HAP-1 (cell line): ENCODE data around the gene ENPP1.

Experiments used
- DNase-seq, 2 experiments: peaks; one replicate each; pipeline ENCODE4 v3.0.0-alpha.2; 2016 to 2020; ENCODE audit warnings: low spot score in 2 of 2
- H3K27me3 ChIP-seq: fragments of 250-450 bp; sonication (Bioruptor Pico); 2 replicates; pipeline ENCODE4 v1.5.1; 2020; ENCODE audit warnings: low read depth, mild to moderate bottlenecking, moderate library complexity
- H3K36me3 ChIP-seq: fragments of 250-450 bp; sonication (Bioruptor Pico); replicated peaks from 2 replicates; pipeline ENCODE4 v1.5.1; 2020; ENCODE audit warnings: mild to moderate bottlenecking
- H3K4me1 ChIP-seq: fragments of 250-450 bp; sonication (Bioruptor Pico); 2 replicates; pipeline ENCODE4 v1.5.1; 2020; ENCODE audit warnings: mild to moderate bottlenecking
- H3K4me3 ChIP-seq: fragments of 250-450 bp; sonication (Bioruptor Pico); 2 replicates; pipeline ENCODE4 v1.5.1; 2020; ENCODE audit warnings: mild to moderate bottlenecking, moderate library complexity
- H3K9me3 ChIP-seq: fragments of 250-450 bp; sonication (Bioruptor Pico); 2 replicates; pipeline ENCODE4 v1.5.1; 2020; ENCODE audit warnings: mild to moderate bottlenecking, moderate library complexity
- in situ Hi-C: fragments of 300-500 bp; cut with MboI; formaldehyde crosslinking; loops from 3 replicates; pipeline ENCODE4 v1.14.3; 2020; ENCODE audit warnings: low sequenced_read_pairs, inconsistent platforms, mixed read lengths

The ENPP1 gene

DNA sequence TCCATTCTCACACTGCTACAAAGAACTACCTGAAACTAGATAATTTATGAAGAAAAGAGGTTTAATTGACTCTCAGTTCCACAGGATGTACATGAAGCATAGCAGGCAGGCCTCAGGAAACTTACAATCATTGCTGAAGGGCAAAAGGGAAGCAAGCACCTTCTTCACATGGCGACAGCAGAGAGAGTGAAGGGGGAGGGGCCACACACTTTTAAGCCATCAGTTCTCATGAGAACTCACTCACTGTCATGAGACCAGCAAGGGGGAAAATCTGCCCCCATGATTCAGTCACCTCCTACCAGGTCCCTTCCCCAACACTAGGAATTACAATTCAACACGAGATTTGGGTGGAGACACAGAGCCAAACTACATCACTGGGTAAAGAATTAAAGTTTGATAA is 12.5 kb upstream of the ENPP1 start:
- H3K4me1 ChIP-seq = peaks cover 4% of the 10 kb centered on the region
- no peak overlapping the region for H3K4me3 ChIP-seq
- H3K36me3 ChIP-seq = no peaks in the 10 kb centered on the region
- in situ Hi-C loops = no loop called here
- H3K9me3 ChIP-seq = no peaks in the 10 kb centered on the region
- H3K27me3 ChIP-seq = no peaks in the 10 kb centered on the region
- no peak for DNase-seq

- in situ Hi-C loops = no loop called here
- H3K36me3 ChIP-seq = no peaks in the 10 kb centered on the region
- DNase-seq = no peak
- H3K4me1 ChIP-seq = peaks cover 9% of the 10 kb centered on the region
- H3K9me3 ChIP-seq = no peaks in the 10 kb centered on the region
- H3K4me3 ChIP-seq = no peak overlapping the region
- no peaks in the 10 kb centered on the region for H3K27me3 ChIP-seq
These were observed 5.5 kb upstream of the ENPP1 start for GRCh38 chr6:131802347-131802746.

DNA sequence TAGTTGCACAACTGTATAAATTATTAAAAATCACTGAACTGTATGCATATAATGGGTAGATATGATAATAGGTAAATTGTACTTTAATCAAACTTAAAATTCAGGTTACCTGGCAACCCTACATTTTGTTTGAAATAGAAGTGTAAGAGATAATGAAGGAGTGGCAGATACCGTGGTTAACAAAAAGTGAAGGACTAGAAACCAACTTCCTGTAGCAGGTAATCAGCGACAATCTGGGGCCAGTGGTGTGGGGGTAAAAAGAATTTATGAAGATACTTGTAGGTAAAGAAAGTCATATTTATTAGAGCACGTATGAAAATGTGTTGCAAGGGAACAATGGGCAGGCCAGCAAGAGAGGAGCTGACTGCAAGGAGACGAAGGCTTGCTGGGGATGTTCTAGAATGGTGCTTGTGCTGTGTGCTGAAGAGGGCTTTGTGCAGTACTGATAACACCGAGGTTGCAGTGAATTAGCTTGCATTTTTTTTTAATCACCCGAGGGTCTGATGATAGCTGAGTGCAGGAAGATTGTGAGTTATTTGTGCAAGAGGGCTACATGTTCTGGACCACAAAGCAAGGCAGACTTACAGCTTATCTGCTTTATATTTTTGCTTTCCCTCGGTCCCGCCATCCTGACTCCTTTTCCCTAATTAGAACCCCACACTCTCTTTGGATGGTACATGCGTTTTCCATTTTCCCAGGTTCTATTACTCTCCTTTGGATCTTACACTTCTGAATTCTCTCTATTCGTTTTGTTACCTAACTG is 4.6 kb upstream of the ENPP1 start:
- H3K4me1 ChIP-seq = peaks cover 10% of the 10 kb centered on the region
- in situ Hi-C loops = no loop called here

GRCh38 chr6:131804131-131804530 is 3.7 kb upstream of the ENPP1 start:
- in situ Hi-C loops = no loop called here
- H3K36me3 ChIP-seq = no peaks in the 10 kb centered on the region
- H3K27me3 ChIP-seq = no peaks in the 10 kb centered on the region
- H3K4me3 ChIP-seq = no peak overlapping the region
- no peak for DNase-seq
- peaks cover 14% of the 10 kb centered on the region for H3K4me1 ChIP-seq
- no peaks in the 10 kb centered on the region for H3K9me3 ChIP-seq

More for the DNA sequence above, 4.6 kb upstream of the ENPP1 start:
- DNase-seq = no peak
- no peaks in the 10 kb centered on the region for H3K36me3 ChIP-seq
- H3K9me3 ChIP-seq = no peaks in the 10 kb centered on the region
- no peak overlapping the region for H3K4me3 ChIP-seq
- no peaks in the 10 kb centered on the region for H3K27me3 ChIP-seq

GRCh38 chr6:131807321-131807643 is 538 bp upstream of the ENPP1 start:
- H3K4me3 ChIP-seq = peak overlapping the region; percentile 48

GRCh38 chr6:131808460-131809269 is 845 bp downstream of the ENPP1 start:
- Histone ChIP-seq H3K36me3 (no peaks in the 10 kb centered on the region), H3K4me1 (peaks cover 13% of the 10 kb centered on the region), H3K27me3 (no peaks in the 10 kb centered on the region), H3K4me3 (peak overlapping the region; percentile 62), H3K9me3 (no peaks in the 10 kb centered on the region)
- DNase-seq = no peak
- in situ Hi-C loops = no loop called here

More at GRCh38 chr6:131807321-131807643, 538 bp upstream of the ENPP1 start:
- in situ Hi-C loops = no loop called here
- Histone ChIP-seq H3K36me3 (no peaks in the 10 kb centered on the region), H3K9me3 (no peaks in the 10 kb centered on the region), H3K27me3 (no peaks in the 10 kb centered on the region), H3K4me1 (peaks cover 13% of the 10 kb centered on the region)
- no peak for DNase-seq

- no peaks in the 10 kb centered on the region for H3K36me3 ChIP-seq
- no peak overlapping the region for H3K4me3 ChIP-seq
- H3K27me3 ChIP-seq = no peaks in the 10 kb centered on the region
- in situ Hi-C loops = no loop called here
- peaks cover 13% of the 10 kb centered on the region for H3K4me1 ChIP-seq
- DNase-seq = no peak
- H3K9me3 ChIP-seq = no peaks in the 10 kb centered on the region
These were observed 3.7 kb downstream of the ENPP1 start for GRCh38 chr6:131811500-131811899.

DNA sequence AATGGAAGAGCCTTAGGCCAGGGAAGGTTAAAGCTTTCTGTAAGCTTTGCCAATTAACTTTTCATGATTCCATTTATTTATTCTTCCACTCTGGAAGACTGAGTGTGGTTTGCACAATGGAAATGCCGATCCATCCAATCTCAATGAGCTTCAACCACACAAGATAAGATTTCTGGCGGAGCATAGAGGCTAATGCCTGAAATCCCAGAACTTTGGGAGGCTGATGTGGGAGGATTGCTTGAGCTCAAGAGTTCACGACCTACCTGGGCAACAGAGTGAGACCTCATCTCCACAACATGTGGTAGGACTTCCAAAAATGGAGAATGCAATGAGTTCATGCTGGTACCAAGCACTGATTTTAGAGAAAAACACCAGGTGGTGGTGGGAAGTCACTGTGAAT is 6.2 kb downstream of the ENPP1 start:
- Histone ChIP-seq H3K36me3 (no peaks in the 10 kb centered on the region), H3K9me3 (no peaks in the 10 kb centered on the region), H3K4me1 (peaks cover 9% of the 10 kb centered on the region), H3K27me3 (no peaks in the 10 kb centered on the region), H3K4me3 (no peak overlapping the region)
- in situ Hi-C loops = no loop called here
- DNase-seq = no peak

DNA sequence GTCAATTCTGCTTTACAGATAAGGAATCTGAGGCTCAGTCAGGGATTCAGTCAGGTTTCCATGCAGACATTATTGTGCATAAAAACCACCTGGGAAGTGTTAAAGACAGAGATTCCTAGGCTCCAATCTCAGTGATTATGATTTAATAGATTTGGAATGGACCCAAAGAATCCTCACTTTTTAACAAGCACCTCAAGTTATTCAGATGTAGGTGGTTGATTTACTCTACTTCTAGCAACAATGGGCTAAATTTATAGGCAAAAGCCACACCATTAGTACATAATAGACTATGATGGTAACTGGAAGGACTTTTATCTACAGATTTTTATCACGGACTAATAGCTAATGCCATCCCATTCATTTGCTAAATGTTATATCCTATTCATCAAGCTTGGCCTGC is 9.0 kb downstream of the ENPP1 start:
- no peaks in the 10 kb centered on the region for H3K36me3 ChIP-seq
- DNase-seq = peak in 1 of 2 experiments; percentile 21
- H3K4me1 ChIP-seq = peaks cover 6% of the 10 kb centered on the region
- H3K9me3 ChIP-seq = no peaks in the 10 kb centered on the region
- H3K4me3 ChIP-seq = no peak overlapping the region
- no peaks in the 10 kb centered on the region for H3K27me3 ChIP-seq
- in situ Hi-C loops = no loop called here

DNA sequence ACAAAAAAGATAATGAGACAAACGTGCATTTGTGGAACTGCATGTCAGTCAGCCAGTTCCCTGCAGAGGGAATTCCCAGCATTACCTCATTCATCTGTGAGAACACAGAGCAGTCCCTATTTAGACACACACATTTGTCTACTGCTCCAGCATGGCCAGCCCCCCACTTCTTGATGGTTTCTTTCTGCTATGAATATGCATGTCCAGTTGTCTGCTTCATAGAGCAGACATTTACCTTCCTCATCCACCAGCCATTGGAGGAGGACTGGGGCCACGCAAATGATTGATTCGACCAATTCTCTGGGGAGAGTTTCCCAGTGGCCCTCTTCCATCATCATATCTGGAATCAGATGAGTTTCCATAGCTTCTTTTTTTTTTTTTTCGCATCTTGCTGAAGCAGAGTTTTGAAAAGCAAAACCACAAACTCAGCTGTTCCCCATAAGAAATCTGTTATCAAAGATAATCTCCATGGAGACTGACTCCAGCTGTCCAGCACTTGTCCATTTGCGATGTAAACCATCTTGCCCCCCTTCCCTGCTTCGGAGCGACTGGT is 11.8 kb downstream of the ENPP1 start:
- H3K36me3 ChIP-seq = no peaks in the 10 kb centered on the region
- no peaks in the 10 kb centered on the region for H3K9me3 ChIP-seq
- no peak for DNase-seq
- H3K27me3 ChIP-seq = no peaks in the 10 kb centered on the region
- no peak overlapping the region for H3K4me3 ChIP-seq
- in situ Hi-C loops = no loop called here
- peaks cover 6% of the 10 kb centered on the region for H3K4me1 ChIP-seq

GRCh38 chr6:131821010-131821807 is 13.4 kb downstream of the ENPP1 start:
- Histone ChIP-seq H3K9me3 (no peaks in the 10 kb centered on the region), H3K36me3 (no peaks in the 10 kb centered on the region), H3K27me3 (no peaks in the 10 kb centered on the region), H3K4me1 (peaks cover 6% of the 10 kb centered on the region), H3K4me3 (no peak overlapping the region)
- in situ Hi-C loops = no loop called here
- DNase-seq = no peak

DNA sequence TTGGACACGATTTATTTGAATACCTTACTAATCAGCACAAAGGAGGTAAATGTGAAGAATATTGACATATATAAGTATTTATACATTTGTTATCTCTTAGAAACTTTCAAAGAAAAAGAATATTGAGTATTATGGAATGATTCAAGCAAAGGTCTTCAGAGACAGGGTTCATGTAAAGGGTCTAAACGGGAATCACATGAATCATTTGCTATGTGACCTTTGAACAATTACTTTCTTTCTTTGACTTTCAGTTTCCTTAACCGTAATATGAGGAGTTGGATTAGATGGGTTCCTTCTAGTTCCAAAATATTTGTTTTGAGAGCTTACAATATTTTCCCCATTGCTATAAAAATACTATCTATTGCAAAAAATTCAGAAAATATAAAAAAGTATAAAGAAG is 14.3 kb downstream of the ENPP1 start:
- Histone ChIP-seq H3K9me3 (no peaks in the 10 kb centered on the region), H3K36me3 (no peaks in the 10 kb centered on the region), H3K4me1 (peaks cover under 1% of the 10 kb centered on the region), H3K27me3 (no peaks in the 10 kb centered on the region), H3K4me3 (no peak overlapping the region)
- no peak for DNase-seq
- in situ Hi-C loops = no loop called here

GRCh38 chr6:131823276-131823902 is 15.6 kb downstream of the ENPP1 start:
- in situ Hi-C loops = no loop called here
- no peaks in the 10 kb centered on the region for H3K36me3 ChIP-seq
- H3K4me3 ChIP-seq = no peak overlapping the region
- DNase-seq = no peak
- no peaks in the 10 kb centered on the region for H3K4me1 ChIP-seq
- H3K9me3 ChIP-seq = no peaks in the 10 kb centered on the region
- no peaks in the 10 kb centered on the region for H3K27me3 ChIP-seq
